Astrocyte of the spinal cord (primary cell): Measurements from ENCODE around the gene ALOX12.
A peak's percentile ranks its signal among the peaks of the same experiment; 100 is the strongest.

Experiments
- DNase-seq: peaks from one replicate; pipeline ENCODE4 v3.0.0; 2011; ENCODE audit warnings: low read depth, low spot score
- H3K4me3 ChIP-seq: 2 replicates; pipeline ENCODE4 v1.5.1; 2011; ENCODE audit warnings: low read depth, mild to moderate bottlenecking, low read length, moderate library complexity
- CTCF ChIP-seq: IDR thresholded peaks from 2 replicates; pipeline ENCODE4 v1.5.1; 2012; ENCODE audit warnings: low read depth, mild to moderate bottlenecking, low read length, inconsistent platforms
- in situ Hi-C: cut with HindIII; loops from 2 replicates; pipeline ENCODE4 v1.10.0; 2017; ENCODE audit warnings: low sequenced_read_pairs

The ALOX12 gene

GRCh38 chr17:7029096-7029495 lies 33.2 kb downstream of the ALOX12 start:
- no peak for TF ChIP-seq CTCF
- in situ Hi-C loops: no loop called here
- H3K4me3 ChIP-seq: no peak overlapping the region
- DNase-seq: no peak

DNA sequence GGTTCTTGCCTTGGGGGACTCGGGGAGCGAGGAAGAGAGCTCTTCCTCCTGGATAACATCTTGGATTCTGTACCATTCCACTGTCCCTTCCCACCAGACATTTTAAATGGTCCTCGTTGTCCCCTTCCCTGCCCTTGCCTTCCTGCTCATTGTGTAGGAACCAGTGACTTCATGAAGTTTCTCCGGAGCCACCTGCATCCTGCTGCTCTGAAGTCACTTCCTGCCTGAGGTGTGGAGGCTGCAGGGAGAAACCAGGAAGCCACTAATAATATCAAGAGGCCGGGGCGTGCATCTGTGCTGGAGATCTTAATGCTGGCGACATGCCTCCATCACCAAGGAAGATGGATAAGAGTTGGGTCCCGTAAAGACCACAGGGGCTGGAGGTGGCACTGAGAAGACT lies 33.8 kb downstream of the ALOX12 start:
- in situ Hi-C loops: no loop called here
- TF ChIP-seq CTCF: no peak
- H3K4me3 ChIP-seq: no peak overlapping the region
- DNase-seq: no peak

- in situ Hi-C loops: no loop called here
- H3K4me3 ChIP-seq: peak overlapping the region; percentile 77
- DNase-seq: no peak
- no peak for TF ChIP-seq CTCF
These were observed 39.2 kb downstream of the ALOX12 start for GRCh38 chr17:7034955-7035590.

GRCh38 chr17:7035591-7036368 lies 39.9 kb downstream of the ALOX12 start, which contains the start of gene SLC16A13:
SLC16A13 (plus strand) TSS chr17:7036015; CDS start chr17:7036383, 368 bp downstream.
- H3K4me3 ChIP-seq: peak within 1 kb of the TSS; percentile 77
- DNase-seq: peak; percentile 92
- TF ChIP-seq CTCF: no peak
- in situ Hi-C loops: no loop called here

DNA sequence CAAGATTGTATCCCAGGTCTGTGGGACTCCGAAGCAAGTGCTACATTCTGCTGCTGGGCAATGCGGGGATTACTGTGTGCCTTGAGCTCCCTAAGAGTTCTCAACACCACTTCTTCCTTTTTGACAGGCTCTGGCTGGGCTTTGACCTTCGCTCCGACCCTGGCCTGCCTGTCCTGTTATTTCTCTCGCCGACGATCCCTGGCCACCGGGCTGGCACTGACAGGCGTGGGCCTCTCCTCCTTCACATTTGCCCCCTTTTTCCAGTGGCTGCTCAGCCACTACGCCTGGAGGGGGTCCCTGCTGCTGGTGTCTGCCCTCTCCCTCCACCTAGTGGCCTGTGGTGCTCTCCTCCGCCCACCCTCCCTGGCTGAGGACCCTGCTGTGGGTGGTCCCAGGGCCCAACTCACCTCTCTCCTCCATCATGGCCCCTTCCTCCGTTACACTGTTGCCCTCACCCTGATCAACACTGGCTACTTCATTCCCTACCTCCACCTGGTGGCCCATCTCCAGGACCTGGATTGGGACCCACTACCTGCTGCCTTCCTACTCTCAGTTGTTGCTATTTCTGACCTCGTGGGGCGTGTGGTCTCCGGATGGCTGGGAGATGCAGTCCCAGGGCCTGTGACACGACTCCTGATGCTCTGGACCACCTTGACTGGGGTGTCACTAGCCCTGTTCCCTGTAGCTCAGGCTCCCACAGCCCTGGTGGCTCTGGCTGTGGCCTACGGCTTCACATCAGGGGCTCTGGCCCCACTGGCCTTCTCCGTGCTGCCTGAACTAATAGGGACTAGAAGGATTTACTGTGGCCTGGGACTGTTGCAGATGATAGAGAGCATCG lies 42.4 kb downstream of the ALOX12 start:
- in situ Hi-C loops: no loop called here
- TF ChIP-seq CTCF: no peak
- H3K4me3 ChIP-seq: no peak overlapping the region
- no peak for DNase-seq

- no peak for TF ChIP-seq CTCF
- no peak for DNase-seq
- in situ Hi-C loops: no loop called here
- no peak overlapping the region for H3K4me3 ChIP-seq
These were observed 44.0 kb downstream of the ALOX12 start for GRCh38 chr17:7039832-7040231.
